Fibroblast of mammary gland (primary cell): ENCODE results near the gene LNP1.

Experiments used
- DNase-seq: peaks from one replicate; pipeline ENCODE4 v3.0.0-alpha.2; 2010; ENCODE audit warnings: low read depth
- H3K4me3 ChIP-seq: 2 replicates; pipeline ENCODE4 v1.5.1; 2011; ENCODE audit warnings: low read depth, mild to moderate bottlenecking, low read length, moderate library complexity; ENCODE audit not compliant: control insufficient read depth
- CTCF ChIP-seq: conservative IDR thresholded peaks from 2 replicates; pipeline ENCODE4 v1.5.1; 2011; ENCODE audit warnings: low read depth, low read length, inconsistent platforms; ENCODE audit not compliant: control insufficient read depth, insufficient read depth

LNP1 gene

GRCh38 chr3:100360757-100361496 is 40.4 kb upstream of the LNP1 start:
- no peak overlapping the region for H3K4me3 ChIP-seq

GRCh38 chr3:100361897-100362296 is 39.4 kb upstream of the LNP1 start:
- H3K4me3 ChIP-seq: no peak overlapping the region
- DNase-seq: no peak
- no peak for TF ChIP-seq CTCF

More at GRCh38 chr3:100360757-100361496, 40.4 kb upstream of the LNP1 start:
- no peak for TF ChIP-seq CTCF
- DNase-seq: peak; percentile 51

GRCh38 chr3:100364421-100364820 is 36.9 kb upstream of the LNP1 start:
- no peak overlapping the region for H3K4me3 ChIP-seq
- no peak for DNase-seq
- TF ChIP-seq CTCF: no peak

- no peak for TF ChIP-seq CTCF
- H3K4me3 ChIP-seq: no peak overlapping the region
- DNase-seq: no peak
Observed at GRCh38 chr3:100366424-100366823, 34.9 kb upstream of the LNP1 start.

- DNase-seq: peak; percentile 6
- TF ChIP-seq CTCF: no peak
- no peak overlapping the region for H3K4me3 ChIP-seq
Observed at GRCh38 chr3:100368441-100368840, 32.9 kb upstream of the LNP1 start.

GRCh38 chr3:100370756-100371155 is 30.6 kb upstream of the LNP1 start:
- peak; percentile 6 for DNase-seq
- H3K4me3 ChIP-seq: no peak overlapping the region
- no peak for TF ChIP-seq CTCF

- no peak for DNase-seq
- TF ChIP-seq CTCF: no peak
- H3K4me3 ChIP-seq: no peak overlapping the region
Observed at GRCh38 chr3:100374521-100374920, 26.8 kb upstream of the LNP1 start.
